ENCODE measurements around the gene LPCAT2. TPM values are rescaled to one million over a fixed set of nuclear protein-coding genes. Genes with fewer than 3 reads are reported as not detected.

LPCAT2 gene
- total and polyA plus RNA-seq, 4 donors = 0.96 to 4.2 (median 2.7) TPM

GRCh38 chr16:55539488-55539887, 30.6 kb downstream of the LPCAT2 start:
- H3K9ac ChIP-seq (ENCODE audit: low read depth in 1 of 2, low read length in 2 of 2) = no peak overlapping the region
- H3K36me3 ChIP-seq (ENCODE audit: control insufficient read depth in 4 of 4, insufficient read depth in 3 of 4, low read depth in 1 of 4, low read length in 3 of 4) = no peaks in the 10 kb centered on the region
- H3K27me3 ChIP-seq (ENCODE audit: control insufficient read depth in 4 of 4, insufficient read depth in 4 of 4, low read length in 3 of 4) = no peaks in the 10 kb centered on the region

GRCh38 chr16:55540221-55540620, 31.3 kb downstream of the LPCAT2 start:
- H3K27ac ChIP-seq (ENCODE audit: low read depth in 1 of 2, low read length in 2 of 2) = no peak overlapping the region
- no peak overlapping the region for H3K9ac ChIP-seq (ENCODE audit: low read depth in 1 of 2, low read length in 2 of 2)
- DNase-seq (ENCODE audit: low spot score) = no peak
- H3K4me1 ChIP-seq (ENCODE audit: control insufficient read depth in 4 of 4, insufficient read depth in 4 of 4, low read length in 3 of 4) = no peaks in the 10 kb centered on the region
- H3K9me3 ChIP-seq (ENCODE audit: control insufficient read depth in 4 of 4, low read length in 3 of 4) = no peaks in the 10 kb centered on the region
- H3K36me3 ChIP-seq (ENCODE audit: control insufficient read depth in 4 of 4, insufficient read depth in 3 of 4, low read depth in 1 of 4, low read length in 3 of 4) = no peaks in the 10 kb centered on the region
- 97% methylated on average over 1 of the region's 1 CpG for WGBS
- no peaks in the 10 kb centered on the region for H3K27me3 ChIP-seq (ENCODE audit: control insufficient read depth in 4 of 4, insufficient read depth in 4 of 4, low read length in 3 of 4)
- TF ChIP-seq GABPA (IDR thresholded peaks at IDR 0.05 in 1 of 2, conservative IDR thresholded peaks at IDR 0.05 in 1 of 2) = no peak
- TF ChIP-seq RAD21 (IDR thresholded peaks at IDR 0.05) = no peak
- no peak for TF ChIP-seq MAX (IDR thresholded peaks at IDR 0.05)
- TF ChIP-seq ATF3 (IDR thresholded peaks at IDR 0.05) = no peak
- TF ChIP-seq EGR1 (IDR thresholded peaks at IDR 0.05; ENCODE audit: low read depth in 2 of 2) = no peak
- no peak overlapping the region for H3K4me3 ChIP-seq (ENCODE audit: low read depth in 1 of 3, low read length in 3 of 3)

More at GRCh38 chr16:55539488-55539887, 30.6 kb downstream of the LPCAT2 start:
- H3K4me1 ChIP-seq (ENCODE audit: control insufficient read depth in 4 of 4, insufficient read depth in 4 of 4, low read length in 3 of 4) = no peaks in the 10 kb centered on the region
- TF ChIP-seq RAD21 (IDR thresholded peaks at IDR 0.05) = no peak
- no peak for TF ChIP-seq ZBTB33 (IDR thresholded peaks at IDR 0.05)
- no peak for TF ChIP-seq CTCF (IDR thresholded peaks at IDR 0.05; ENCODE audit: low read depth, low read length, missing input control)
- no peak for TF ChIP-seq MAX (IDR thresholded peaks at IDR 0.05)
- no peak for TF ChIP-seq EGR1 (IDR thresholded peaks at IDR 0.05; ENCODE audit: low read depth in 2 of 2)
- TF ChIP-seq FOXA2 (IDR thresholded peaks at IDR 0.05) = no peak
- no peak for TF ChIP-seq NR2F2 (IDR thresholded peaks at IDR 0.05)
- WGBS = 65% methylated on average over 1 of the region's 1 CpG
- H3K9me3 ChIP-seq (ENCODE audit: control insufficient read depth in 4 of 4, low read length in 3 of 4) = no peaks in the 10 kb centered on the region
- no peak overlapping the region for H3K4me3 ChIP-seq (ENCODE audit: low read depth in 1 of 3, low read length in 3 of 3)
- no peak overlapping the region for H3K27ac ChIP-seq (ENCODE audit: low read depth in 1 of 2, low read length in 2 of 2)
- DNase-seq (ENCODE audit: low spot score) = no peak

GRCh38 chr16:55542459-55543082, 33.7 kb downstream of the LPCAT2 start:
- Histone ChIP-seq H3K36me3 (ENCODE audit: control insufficient read depth in 4 of 4, insufficient read depth in 3 of 4, low read depth in 1 of 4, low read length in 3 of 4) (no peaks in the 10 kb centered on the region), H3K4me3 (ENCODE audit: low read depth in 1 of 3, low read length in 3 of 3) (no peak overlapping the region), H3K9me3 (ENCODE audit: control insufficient read depth in 4 of 4, low read length in 3 of 4) (no peaks in the 10 kb centered on the region), H3K4me1 (ENCODE audit: control insufficient read depth in 4 of 4, insufficient read depth in 4 of 4, low read length in 3 of 4) (no peaks in the 10 kb centered on the region), H3K27me3 (ENCODE audit: control insufficient read depth in 4 of 4, insufficient read depth in 4 of 4, low read length in 3 of 4) (no peaks in the 10 kb centered on the region), H3K27ac (ENCODE audit: low read depth in 1 of 2, low read length in 2 of 2) (no peak overlapping the region), H3K9ac (ENCODE audit: low read depth in 1 of 2, low read length in 2 of 2) (no peak overlapping the region)
- DNase-seq (ENCODE audit: low spot score) = no peak
- WGBS = 83% methylated on average over 1 of the region's 1 CpG
- TF ChIP-seq MAX (IDR thresholded peaks at IDR 0.05) (no peak), FOXA1 (IDR thresholded peaks at IDR 0.05) (no peak), YY1 (IDR thresholded peaks at IDR 0.05) (no peak), ZBTB33 (IDR thresholded peaks at IDR 0.05) (no peak), ATF3 (IDR thresholded peaks at IDR 0.05) (no peak), HNF4A (conservative IDR thresholded peaks at IDR 0.05) (no peak), FOXA2 (IDR thresholded peaks at IDR 0.05) (no peak), HNF4G (IDR thresholded peaks at IDR 0.05) (no peak), SP1 (IDR thresholded peaks at IDR 0.05) (no peak), RAD21 (IDR thresholded peaks at IDR 0.05) (no peak), GABPA (IDR thresholded peaks at IDR 0.05 in 1 of 2, conservative IDR thresholded peaks at IDR 0.05 in 1 of 2) (no peak), NR2F2 (IDR thresholded peaks at IDR 0.05) (no peak), TAF1 (conservative IDR thresholded peaks at IDR 0.05) (no peak), JUND (IDR thresholded peaks at IDR 0.05) (no peak)

Measured in liver (tissue), 9 donors.